Measurements from ENCODE around the gene PDHA1. TPM values are rescaled to one million over a fixed set of nuclear protein-coding genes. Genes with fewer than 3 reads are reported as not detected.

PDHA1 gene
- total and polyA plus RNA-seq, 11 donors = 235 to 1,225 (median 919) TPM

DNA sequence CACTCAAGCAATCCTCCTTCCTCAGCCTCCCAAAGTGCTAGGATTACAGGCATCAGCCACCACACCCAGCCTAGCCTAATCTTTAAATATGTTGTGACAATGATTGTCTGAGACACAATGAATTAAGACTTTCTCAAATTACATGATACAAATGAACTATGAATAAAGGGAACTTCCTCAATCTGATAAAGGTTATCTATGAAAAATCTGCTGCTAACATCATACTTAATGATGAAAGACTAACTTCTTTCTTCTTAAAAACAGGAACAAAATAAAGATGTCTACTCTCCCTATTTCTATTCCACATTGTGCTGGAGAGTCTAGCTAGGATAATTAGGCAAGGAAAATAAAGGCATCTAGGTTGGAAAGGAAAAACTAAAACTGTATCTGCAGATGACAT is 60.0 kb downstream of the PDHA1 start:
- TF ChIP-seq, protein P1, sequence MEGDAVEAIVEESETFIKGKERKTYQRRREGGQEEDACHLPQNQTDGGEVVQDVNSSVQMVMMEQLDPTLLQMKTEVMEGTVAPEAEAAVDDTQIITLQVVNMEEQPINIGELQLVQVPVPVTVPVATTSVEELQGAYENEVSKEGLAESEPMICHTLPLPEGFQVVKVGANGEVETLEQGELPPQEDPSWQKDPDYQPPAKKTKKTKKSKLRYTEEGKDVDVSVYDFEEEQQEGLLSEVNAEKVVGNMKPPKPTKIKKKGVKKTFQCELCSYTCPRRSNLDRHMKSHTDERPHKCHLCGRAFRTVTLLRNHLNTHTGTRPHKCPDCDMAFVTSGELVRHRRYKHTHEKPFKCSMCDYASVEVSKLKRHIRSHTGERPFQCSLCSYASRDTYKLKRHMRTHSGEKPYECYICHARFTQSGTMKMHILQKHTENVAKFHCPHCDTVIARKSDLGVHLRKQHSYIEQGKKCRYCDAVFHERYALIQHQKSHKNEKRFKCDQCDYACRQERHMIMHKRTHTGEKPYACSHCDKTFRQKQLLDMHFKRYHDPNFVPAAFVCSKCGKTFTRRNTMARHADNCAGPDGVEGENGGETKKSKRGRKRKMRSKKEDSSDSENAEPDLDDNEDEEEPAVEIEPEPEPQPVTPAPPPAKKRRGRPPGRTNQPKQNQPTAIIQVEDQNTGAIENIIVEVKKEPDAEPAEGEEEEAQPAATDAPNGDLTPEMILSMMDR (IDR thresholded peaks at IDR 0.05) = no peak
- TF ChIP-seq POLR2A (IDR thresholded peaks at IDR 0.05) = no peak
- intact Hi-C loops (cut with DNase I) = no loop called here
- H3K27ac ChIP-seq = no peak overlapping the region
- H3K4me3 ChIP-seq = no peak overlapping the region
- H3K4me1 ChIP-seq = no peaks in the 10 kb centered on the region
- DNase-seq = no peak
- H3K27me3 ChIP-seq = peaks cover 0 to 11% (median 0%) of the 10 kb centered on the region in 9 donors
- H3K36me3 ChIP-seq = no peaks in the 10 kb centered on the region
- H3K9me3 ChIP-seq = no peaks in the 10 kb centered on the region
- no peak for ATAC-seq

DNA sequence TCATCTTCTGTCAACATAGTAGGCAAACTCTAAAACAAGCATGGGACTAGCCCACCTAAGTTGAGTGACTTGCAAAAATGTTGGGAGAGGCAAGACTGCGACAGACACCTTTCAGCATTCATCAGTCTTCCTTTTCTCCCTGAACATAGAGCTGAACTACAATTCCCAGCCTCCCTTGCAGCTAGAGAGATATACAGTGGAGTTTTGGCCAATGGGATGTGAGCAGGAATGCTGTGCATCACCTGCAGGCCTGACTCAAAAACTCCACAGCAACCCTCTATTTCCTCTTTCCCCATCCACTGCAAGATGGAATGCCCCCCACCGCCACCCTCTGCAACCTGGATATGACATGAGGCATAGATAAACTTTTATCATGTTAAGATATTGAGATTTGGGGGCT is 66.5 kb downstream of the PDHA1 start:
- no peaks in the 10 kb centered on the region for H3K36me3 ChIP-seq
- H3K27me3 ChIP-seq = no peaks in the 10 kb centered on the region
- intact Hi-C loops (cut with DNase I) = no loop called here
- no peak overlapping the region for H3K4me3 ChIP-seq
- ATAC-seq = no peak
- 78 to 89% (median 86%) methylated on average over 2 of the region's 2 CpGs for WGBS, 4 donors
- H3K9me3 ChIP-seq = peaks cover 0 to 6% (median 0%) of the 10 kb centered on the region in 12 donors
- TF ChIP-seq, protein P1 (IDR thresholded peaks at IDR 0.05) = no peak
- TF ChIP-seq POLR2A (IDR thresholded peaks at IDR 0.05) = no peak
- no peak overlapping the region for H3K27ac ChIP-seq
- no peak for DNase-seq
- H3K4me1 ChIP-seq = no peaks in the 10 kb centered on the region

Other genes starting within 250 kb of the PDHA1 start
- 1 to 10 TPM in 1 of 9 donors, under 1 TPM in 7, not detected in 1; 0.19 to 1.2 (median 0.24) TPM for gene ADGRG2, start 221.5 kb upstream of the PDHA1 start, total RNA-seq
- under 1 TPM; 0.15 to 0.58 TPM for gene ADGRG2, start 221.5 kb upstream of the PDHA1 start, polyA plus RNA-seq
- gene MAP3K15, start 171.6 kb downstream of the PDHA1 start, total RNA-seq = under 1 TPM in 2 of 9 donors, not detected in 7; 0.09 to 0.15 TPM
- gene MAP3K15, start 171.6 kb downstream of the PDHA1 start, polyA plus RNA-seq = under 1 TPM; 0.11 to 0.14 TPM